ENCODE data around the gene LNPK. TPM values are rescaled to one million over a fixed set of nuclear protein-coding genes. Genes with fewer than 3 reads are reported as not detected.
"Not testable (repeated sequence)": the region's sequence is repeated elsewhere in the genome, so short reads cannot be mapped to it uniquely, and the experiment has no call there.

The LNPK gene
- total RNA-seq, 4 donors from 2014 or later = 23.0 to 84.4 (median 50.1) TPM

DNA sequence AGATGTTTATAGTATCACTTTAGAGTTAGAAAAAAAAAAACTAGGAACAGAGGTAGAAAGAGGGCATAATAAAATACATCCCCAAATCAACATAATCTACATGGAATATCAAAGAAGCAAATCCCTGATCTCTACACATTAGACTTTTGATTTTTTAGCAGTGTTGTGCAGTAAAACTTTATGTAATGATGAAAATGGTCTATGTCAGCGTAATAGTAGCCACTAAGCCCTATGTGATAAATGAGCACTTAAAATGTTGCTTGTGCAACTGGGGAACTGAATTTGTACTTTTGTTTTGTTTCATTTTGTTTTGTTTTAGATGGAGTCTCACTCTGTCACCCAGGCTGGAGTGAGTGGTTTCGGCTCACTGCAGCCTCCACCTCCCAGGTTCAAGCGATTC lies 36.3 kb downstream of the LNPK start:
- Histone ChIP-seq H3K9me3 (no peaks in the 10 kb centered on the region), H3K27me3 (no peaks in the 10 kb centered on the region), H3K4me3 (no peak overlapping the region), H3K4me1 (no peaks in the 10 kb centered on the region), H3K36me3 (peaks cover 0 to 25% of the 10 kb centered on the region in 2 donors), H3K27ac (no peak overlapping the region)
- intact Hi-C loops (cut with DNase I; ENCODE audit: low total_unique reads) = no loop called here
- in situ Hi-C loops (cut with MboI; ENCODE audit: low sequenced_read_pairs in 4 of 4) = no loop called here
- ATAC-seq = no peak
- TF ChIP-seq POLR2A (IDR thresholded peaks at IDR 0.05) = no peak
- TF ChIP-seq, protein P1, sequence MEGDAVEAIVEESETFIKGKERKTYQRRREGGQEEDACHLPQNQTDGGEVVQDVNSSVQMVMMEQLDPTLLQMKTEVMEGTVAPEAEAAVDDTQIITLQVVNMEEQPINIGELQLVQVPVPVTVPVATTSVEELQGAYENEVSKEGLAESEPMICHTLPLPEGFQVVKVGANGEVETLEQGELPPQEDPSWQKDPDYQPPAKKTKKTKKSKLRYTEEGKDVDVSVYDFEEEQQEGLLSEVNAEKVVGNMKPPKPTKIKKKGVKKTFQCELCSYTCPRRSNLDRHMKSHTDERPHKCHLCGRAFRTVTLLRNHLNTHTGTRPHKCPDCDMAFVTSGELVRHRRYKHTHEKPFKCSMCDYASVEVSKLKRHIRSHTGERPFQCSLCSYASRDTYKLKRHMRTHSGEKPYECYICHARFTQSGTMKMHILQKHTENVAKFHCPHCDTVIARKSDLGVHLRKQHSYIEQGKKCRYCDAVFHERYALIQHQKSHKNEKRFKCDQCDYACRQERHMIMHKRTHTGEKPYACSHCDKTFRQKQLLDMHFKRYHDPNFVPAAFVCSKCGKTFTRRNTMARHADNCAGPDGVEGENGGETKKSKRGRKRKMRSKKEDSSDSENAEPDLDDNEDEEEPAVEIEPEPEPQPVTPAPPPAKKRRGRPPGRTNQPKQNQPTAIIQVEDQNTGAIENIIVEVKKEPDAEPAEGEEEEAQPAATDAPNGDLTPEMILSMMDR (IDR thresholded peaks at IDR 0.05 in 4 of 5, conservative IDR thresholded peaks at IDR 0.05 in 1 of 5) = no peak
- DNase-seq = no peak

DNA sequence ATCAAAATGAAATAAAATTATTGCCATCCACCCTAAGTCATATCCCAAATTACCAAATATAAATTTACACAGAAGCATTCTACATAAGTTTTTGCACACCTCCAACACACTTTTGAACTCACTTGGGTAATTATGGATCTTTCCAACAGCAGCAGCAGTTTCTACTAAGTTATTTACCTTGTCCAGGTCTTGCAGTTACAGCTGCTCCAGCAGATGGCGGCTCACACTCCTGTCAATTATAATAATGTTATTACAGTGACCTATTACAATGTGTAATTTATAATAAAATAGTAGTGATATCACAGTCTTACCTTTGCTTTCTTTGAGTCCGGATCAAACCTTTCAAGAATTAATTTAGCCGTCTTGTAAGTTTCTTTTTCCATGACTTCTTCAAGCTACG lies 37.9 kb downstream of the LNPK start:
- intact Hi-C loops (cut with DNase I; ENCODE audit: low total_unique reads) (no loop called here), in situ Hi-C loops (cut with MboI; ENCODE audit: low sequenced_read_pairs in 4 of 4) (no loop called here)
- Histone ChIP-seq H3K27ac (no peak overlapping the region), H3K36me3 (peaks cover 0 to 26% of the 10 kb centered on the region in 2 donors), H3K4me1 (no peaks in the 10 kb centered on the region), H3K4me3 (no peak overlapping the region), H3K27me3 (no peaks in the 10 kb centered on the region), H3K9me3 (no peaks in the 10 kb centered on the region)
- DNase-seq = no peak
- no peak for ATAC-seq
- no peak for TF ChIP-seq POLR2A (IDR thresholded peaks at IDR 0.05)

DNA sequence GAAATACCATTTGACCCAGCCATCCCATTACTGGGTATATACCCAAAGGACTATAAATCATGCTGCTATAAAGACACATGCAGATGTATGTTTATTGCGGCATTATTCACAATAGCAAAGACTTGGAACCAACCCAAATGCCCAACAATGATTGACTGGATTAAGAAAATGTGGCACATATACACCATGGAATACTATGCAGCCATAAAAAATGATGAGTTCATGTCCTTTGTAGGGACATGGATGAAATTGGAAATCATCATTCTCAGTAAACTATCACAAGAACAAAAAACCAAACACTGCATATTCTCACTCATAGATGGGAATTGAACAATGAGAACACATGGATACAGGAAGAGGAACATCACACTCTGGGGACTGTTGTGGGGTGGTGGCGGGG lies 38.9 kb downstream of the LNPK start:
- intact Hi-C loops (cut with DNase I; ENCODE audit: low total_unique reads); in situ Hi-C loops (cut with MboI; ENCODE audit: low sequenced_read_pairs in 4 of 4); DNase-seq; H3K27ac ChIP-seq; H3K27me3 ChIP-seq; ATAC-seq; H3K4me3 ChIP-seq; H3K4me1 ChIP-seq; H3K9me3 ChIP-seq: not testable (repeated sequence)
- H3K36me3 ChIP-seq = peaks cover 0 to 28% of the 10 kb centered on the region in 2 donors

DNA sequence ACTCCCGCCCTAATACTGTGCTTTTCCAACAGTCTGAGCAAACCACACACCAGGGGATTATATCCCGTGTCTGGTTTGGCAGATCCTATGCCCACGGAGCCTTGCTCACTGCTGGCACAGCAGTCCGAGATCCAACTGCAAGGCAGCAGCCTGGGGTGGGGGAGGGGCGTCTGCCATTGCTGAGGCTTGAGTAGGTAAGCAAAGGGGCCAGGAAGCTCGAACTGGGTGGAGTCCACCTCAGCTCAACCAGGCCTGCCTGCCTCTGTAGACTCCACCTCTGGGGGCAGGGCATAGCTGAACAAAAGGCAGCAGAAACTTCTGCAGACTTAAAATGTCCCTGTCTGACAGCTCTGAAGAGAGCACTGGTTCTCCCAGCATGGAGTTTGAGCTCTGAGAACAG lies 44.2 kb downstream of the LNPK start:
- Histone ChIP-seq H3K36me3 (peaks cover 0 to 22% of the 10 kb centered on the region in 2 donors), H3K4me1 (peaks cover 0 to 7% of the 10 kb centered on the region in 2 donors), H3K9me3 (no peaks in the 10 kb centered on the region), H3K27ac (no peak overlapping the region), H3K27me3 (no peaks in the 10 kb centered on the region), H3K4me3 (no peak overlapping the region)
- intact Hi-C loops (cut with DNase I; ENCODE audit: low total_unique reads) (no loop called here), in situ Hi-C loops (cut with MboI; ENCODE audit: low sequenced_read_pairs in 4 of 4) (no loop called here)
- TF ChIP-seq, protein P1 (IDR thresholded peaks at IDR 0.05 in 4 of 5, conservative IDR thresholded peaks at IDR 0.05 in 1 of 5) = no peak
- TF ChIP-seq POLR2A (IDR thresholded peaks at IDR 0.05) = no peak
- DNase-seq (no peak), ATAC-seq (no peak)

DNA sequence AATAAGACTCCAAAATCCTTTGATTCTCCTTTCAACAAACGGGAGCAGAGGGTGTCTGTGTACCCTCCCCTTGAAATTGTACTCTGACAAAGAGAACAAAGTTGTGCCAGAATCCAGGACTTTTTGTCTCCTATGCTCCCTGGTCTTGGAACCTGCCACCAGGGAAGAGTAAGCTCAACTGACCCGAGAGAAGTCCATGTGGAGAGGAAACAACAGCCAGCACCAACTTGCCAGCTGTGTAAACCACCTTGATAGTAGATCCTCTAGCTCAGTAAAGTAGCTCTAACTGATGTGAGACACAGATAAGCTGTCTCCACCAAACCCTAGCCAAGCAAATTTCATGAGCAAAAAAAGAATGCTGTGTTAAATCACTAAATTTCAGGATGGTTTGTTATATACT lies 46.9 kb downstream of the LNPK start:
- Histone ChIP-seq H3K4me3 (no peak overlapping the region), H3K4me1 (peaks cover 0 to 7% of the 10 kb centered on the region in 2 donors), H3K9me3 (no peaks in the 10 kb centered on the region), H3K27ac (no peak overlapping the region), H3K27me3 (no peaks in the 10 kb centered on the region), H3K36me3 (peaks cover 0 to 22% of the 10 kb centered on the region in 2 donors)
- no peak for TF ChIP-seq POLR2A (IDR thresholded peaks at IDR 0.05)
- TF ChIP-seq, protein P1 (IDR thresholded peaks at IDR 0.05 in 4 of 5, conservative IDR thresholded peaks at IDR 0.05 in 1 of 5) = no peak
- in situ Hi-C loops (cut with MboI; ENCODE audit: low sequenced_read_pairs in 4 of 4) = no loop called here
- DNase-seq (no peak), ATAC-seq (no peak)
- intact Hi-C loops (cut with DNase I; ENCODE audit: low total_unique reads) = no loop called here

DNA sequence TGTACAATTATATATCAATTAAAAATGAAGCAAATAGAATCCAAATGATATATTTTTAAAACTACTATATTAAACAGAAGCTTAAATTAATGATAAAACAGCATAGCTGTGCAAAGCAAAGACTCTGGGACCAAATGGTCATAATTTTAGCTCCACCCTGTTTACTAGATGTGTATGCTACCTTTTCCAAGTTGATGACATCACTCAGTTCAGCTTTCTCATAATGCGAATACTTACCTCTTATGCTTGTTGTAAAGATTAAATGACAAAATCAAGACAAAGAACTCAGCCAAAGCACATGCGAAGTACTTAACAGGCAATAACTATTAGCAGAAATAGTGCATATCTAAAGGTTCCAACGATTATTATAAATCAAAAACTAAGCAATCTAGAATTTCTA lies 51.6 kb downstream of the LNPK start:
- peaks cover 0 to 5% of the 10 kb centered on the region in 2 donors for H3K4me1 ChIP-seq
- peaks cover 0 to 17% of the 10 kb centered on the region in 2 donors for H3K36me3 ChIP-seq
- no peak overlapping the region for H3K27ac ChIP-seq
- TF ChIP-seq POLR2A (IDR thresholded peaks at IDR 0.05) = no peak
- TF ChIP-seq, protein P1 (IDR thresholded peaks at IDR 0.05 in 4 of 5, conservative IDR thresholded peaks at IDR 0.05 in 1 of 5) = no peak
- intact Hi-C loops (cut with DNase I; ENCODE audit: low total_unique reads) (no loop called here), in situ Hi-C loops (cut with MboI; ENCODE audit: low sequenced_read_pairs in 4 of 4) (no loop called here)
- no peak for ATAC-seq
- H3K4me3 ChIP-seq = no peak overlapping the region
- no peaks in the 10 kb centered on the region for H3K9me3 ChIP-seq
- H3K27me3 ChIP-seq = no peaks in the 10 kb centered on the region
- DNase-seq = no peak

All from gastrocnemius medialis (tissue), 4 donors.